Measurements from ENCODE around the gene GSK3B. TPM values are rescaled to one million over a fixed set of nuclear protein-coding genes. Genes with fewer than 3 reads are reported as not detected.

GSK3B gene
- total and polyA plus RNA-seq, 2 experiments from 2014 or later = 29.0 to 45.3 TPM

- peaks cover 12% of the 10 kb centered on the region; the same call in 2 of the 3 replicates for H3K36me3 Mint-ChIP-seq (ENCODE audit: low read depth)
- no peak overlapping the region for H2AFZ ChIP-seq
- H3K4me1 ChIP-seq (ENCODE audit: insufficient read depth) = peaks cover 24% of the 10 kb centered on the region
- peak overlapping the region; percentile 0; the same call in 1 of the 2 replicates for H3K27ac ChIP-seq (ENCODE audit: low read depth)
- H3K27me3 Mint-ChIP-seq (ENCODE audit: insufficient read depth, low read depth, poor library complexity) = no peaks in the 10 kb centered on the region
- peak; percentile 53 for DNase-seq (ENCODE audit: low spot score)
- H3K4me3 Mint-ChIP-seq = no peak overlapping the region
- H3K36me3 ChIP-seq (ENCODE audit: insufficient read depth) = no peaks in the 10 kb centered on the region
- no peak overlapping the region for H3K4me3 ChIP-seq
- H3K27me3 ChIP-seq (ENCODE audit: insufficient read depth) = no peaks in the 10 kb centered on the region
- no peaks in the 10 kb centered on the region for H3K9me3 Mint-ChIP-seq
- TF ChIP-seq CREB1 (CRISPR knock-in tag; IDR thresholded peaks at IDR 0.05; ENCODE audit: low read depth) (no peak), EZH2 (IDR thresholded peaks at IDR 0.05; ENCODE audit: low read depth, unreplicated experiment) (no peak), NANOG (IDR thresholded peaks at IDR 0.05; ENCODE audit: borderline replicate concordance) (no peak), REST (IDR thresholded peaks at IDR 0.05; ENCODE audit: unreplicated experiment) (no peak)
- peaks cover 32% of the 10 kb centered on the region for H4K20me1 ChIP-seq (replicated peaks; ENCODE audit: insufficient read depth)
- peak; percentile 84 for ATAC-seq
- peaks cover 100% of the 10 kb centered on the region for H3K79me2 ChIP-seq (replicated peaks; ENCODE audit: insufficient read depth)
- peaks cover 18% of the 10 kb centered on the region for H3K4me1 Mint-ChIP-seq
- no peak overlapping the region for H3K4me2 ChIP-seq
- H3K27ac Mint-ChIP-seq = no peak overlapping the region
- H3K9me2 ChIP-seq (ENCODE audit: insufficient read depth) = no peaks in the 10 kb centered on the region
- H3F3A ChIP-seq (replicated peaks; ENCODE audit: low read depth) = no peaks in the 10 kb centered on the region
These were observed 23.0 kb downstream of the GSK3B start for GRCh38 chr3:120071259-120071658.

GRCh38 chr3:120070263-120070981, 23.8 kb downstream of the GSK3B start:
- Histone ChIP-seq H3K79me2 (replicated peaks; ENCODE audit: insufficient read depth) (peaks cover 100% of the 10 kb centered on the region), H3K4me1 (ENCODE audit: insufficient read depth) (peaks cover 21% of the 10 kb centered on the region), H3K9me2 (ENCODE audit: insufficient read depth) (no peaks in the 10 kb centered on the region), H3F3A (replicated peaks; ENCODE audit: low read depth) (no peaks in the 10 kb centered on the region), H3K27ac (ENCODE audit: low read depth) (peak overlapping the region; percentile 0; the same call in 1 of the 2 replicates), H3K27me3 (ENCODE audit: insufficient read depth) (no peaks in the 10 kb centered on the region), H4K20me1 (replicated peaks; ENCODE audit: insufficient read depth) (peaks cover 39% of the 10 kb centered on the region), H3K36me3 (ENCODE audit: insufficient read depth) (no peaks in the 10 kb centered on the region), H3K4me2 (no peak overlapping the region), H3K4me3 (no peak overlapping the region), H2AFZ (no peak overlapping the region)
- H3K27ac Mint-ChIP-seq = no peak overlapping the region
- H3K27me3 Mint-ChIP-seq (ENCODE audit: insufficient read depth, low read depth, poor library complexity) = no peaks in the 10 kb centered on the region
- peaks cover 18% of the 10 kb centered on the region for H3K4me1 Mint-ChIP-seq
- no peaks in the 10 kb centered on the region for H3K9me3 Mint-ChIP-seq
- no peak for DNase-seq (ENCODE audit: low spot score)
- peak; percentile 22; the same call in 1 of the 3 replicates for ATAC-seq
- H3K36me3 Mint-ChIP-seq (ENCODE audit: low read depth) = peaks cover 9% of the 10 kb centered on the region; the same call in 2 of the 3 replicates
- TF ChIP-seq EZH2phosphoT487 (IDR thresholded peaks at IDR 0.05; ENCODE audit: unreplicated experiment) (no peak), CTCF (conservative IDR thresholded peaks at IDR 0.05; ENCODE audit: low read depth in 2 of 2) (no peak), JUNB (IDR thresholded peaks at IDR 0.05; ENCODE audit: unreplicated experiment) (no peak), ZNF462 (CRISPR knock-in tag; IDR thresholded peaks at IDR 0.05) (no peak), POLR2AphosphoS5 (IDR thresholded peaks at IDR 0.05; ENCODE audit: low read depth) (no peak)
- no peak overlapping the region for H3K4me3 Mint-ChIP-seq

Measured in GM23338 (cell line).